Osteoblast (primary cell): ENCODE data around the gene UPB1. TPM values are rescaled to one million over a fixed set of nuclear protein-coding genes. Genes with fewer than 3 reads are reported as not detected.

Source experiments
- DNase-seq: peaks from one replicate; pipeline ENCODE4 v3.0.0; 2011; ENCODE audit warnings: low spot score, mixed read lengths; ENCODE audit not compliant: insufficient read length; ENCODE audit errors: missing footprints
- H2AFZ ChIP-seq: 2 replicates; pipeline ENCODE4 v1.6.0; 2011; ENCODE audit warnings: mild to moderate bottlenecking, low read length
- H3K27ac ChIP-seq: 2 replicates; pipeline ENCODE4 v1.5.1; 2011; ENCODE audit warnings: mild to moderate bottlenecking, low read depth, low read length, moderate library complexity
- H3K27me3 ChIP-seq: 2 replicates; pipeline ENCODE4 v1.6.0; 2012; ENCODE audit warnings: mild to moderate bottlenecking, control low read depth, inconsistent platforms, low read length, moderate library complexity; ENCODE audit not compliant: insufficient read depth
- H3K36me3 ChIP-seq: 2 replicates; pipeline ENCODE4 v1.5.1; 2011; ENCODE audit warnings: mild to moderate bottlenecking, low read length, control low read depth, moderate library complexity; ENCODE audit not compliant: insufficient read depth
- H3K4me1 ChIP-seq: 2 replicates; pipeline ENCODE4 v1.5.1; 2011; ENCODE audit warnings: mild to moderate bottlenecking, low read length, control low read depth, moderate library complexity; ENCODE audit not compliant: insufficient read depth
- H3K4me2 ChIP-seq: 2 replicates; pipeline ENCODE4 v1.6.0; 2011; ENCODE audit warnings: mild to moderate bottlenecking, low read length; ENCODE audit not compliant: insufficient read depth
- H3K4me3 ChIP-seq: fragments of 200-600 bp; sonication (generic); 3 replicates; pipeline ENCODE4 v1.5.1; 2012; ENCODE audit warnings: mild to moderate bottlenecking, low read length, inconsistent platforms; ENCODE audit not compliant: insufficient read depth
- H3K79me2 ChIP-seq: 2 replicates; pipeline ENCODE4 v1.6.0; 2012; ENCODE audit warnings: mild to moderate bottlenecking, low read length, control low read depth, inconsistent platforms; ENCODE audit not compliant: insufficient read depth
- H3K9me3 ChIP-seq: 2 replicates; pipeline ENCODE4 v1.5.1; 2011; ENCODE audit warnings: low read depth, low read length, control low read depth
- H4K20me1 ChIP-seq: 2 replicates; pipeline ENCODE4 v1.6.0; 2012; ENCODE audit warnings: mild to moderate bottlenecking, low read length, control low read depth; ENCODE audit not compliant: insufficient read depth
- total RNA-seq: library from RNA; depleted of rRNA; stranded (reverse); fragments of >200 nt; gene quantifications from 2 replicates; pipeline ENCODE4 v1.2.3, GENCODE V29; 2012
- TF ChIP-seq, protein P1 (sequence below): IDR thresholded peaks from 2 replicates; pipeline ENCODE4 v1.5.1; 2011; ENCODE audit warnings: mild to moderate bottlenecking, low read depth, low read length, moderate library complexity; ENCODE audit errors: extremely low read depth

Gene UPB1
- total RNA-seq, 1 donor, result under 0.01 TPM

DNA sequence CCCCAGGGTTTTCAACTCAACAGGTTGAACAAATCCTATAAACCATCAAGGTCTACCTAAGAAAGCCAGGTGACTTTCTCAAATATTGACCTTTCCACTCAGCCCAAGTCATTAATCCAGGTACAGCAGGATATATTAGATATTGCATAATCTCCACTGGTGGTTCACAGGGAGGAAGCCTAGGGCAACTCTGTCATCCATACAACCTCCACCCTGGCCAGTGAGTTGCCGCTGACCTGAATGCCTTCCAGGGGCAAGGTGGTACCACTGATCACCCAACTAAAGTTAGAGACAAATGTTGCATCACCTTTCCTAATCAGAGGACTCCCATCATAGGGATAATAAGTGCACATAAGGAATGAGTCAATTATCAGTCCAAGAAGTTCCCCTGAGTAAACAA is 36.9 kb downstream of the UPB1 start:
- Histone ChIP-seq H3K9me3 (no peaks in the 10 kb centered on the region), H3K4me3 (no peak overlapping the region), H3K79me2 (no peaks in the 10 kb centered on the region), H3K36me3 (no peaks in the 10 kb centered on the region), H3K4me2 (no peak overlapping the region), H2AFZ (no peak overlapping the region), H3K27me3 (no peaks in the 10 kb centered on the region), H3K4me1 (no peaks in the 10 kb centered on the region), H4K20me1 (no peaks in the 10 kb centered on the region), H3K27ac (no peak overlapping the region)
- peak; percentile 18 for DNase-seq
- TF ChIP-seq, protein P1, sequence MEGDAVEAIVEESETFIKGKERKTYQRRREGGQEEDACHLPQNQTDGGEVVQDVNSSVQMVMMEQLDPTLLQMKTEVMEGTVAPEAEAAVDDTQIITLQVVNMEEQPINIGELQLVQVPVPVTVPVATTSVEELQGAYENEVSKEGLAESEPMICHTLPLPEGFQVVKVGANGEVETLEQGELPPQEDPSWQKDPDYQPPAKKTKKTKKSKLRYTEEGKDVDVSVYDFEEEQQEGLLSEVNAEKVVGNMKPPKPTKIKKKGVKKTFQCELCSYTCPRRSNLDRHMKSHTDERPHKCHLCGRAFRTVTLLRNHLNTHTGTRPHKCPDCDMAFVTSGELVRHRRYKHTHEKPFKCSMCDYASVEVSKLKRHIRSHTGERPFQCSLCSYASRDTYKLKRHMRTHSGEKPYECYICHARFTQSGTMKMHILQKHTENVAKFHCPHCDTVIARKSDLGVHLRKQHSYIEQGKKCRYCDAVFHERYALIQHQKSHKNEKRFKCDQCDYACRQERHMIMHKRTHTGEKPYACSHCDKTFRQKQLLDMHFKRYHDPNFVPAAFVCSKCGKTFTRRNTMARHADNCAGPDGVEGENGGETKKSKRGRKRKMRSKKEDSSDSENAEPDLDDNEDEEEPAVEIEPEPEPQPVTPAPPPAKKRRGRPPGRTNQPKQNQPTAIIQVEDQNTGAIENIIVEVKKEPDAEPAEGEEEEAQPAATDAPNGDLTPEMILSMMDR, result no peak

DNA sequence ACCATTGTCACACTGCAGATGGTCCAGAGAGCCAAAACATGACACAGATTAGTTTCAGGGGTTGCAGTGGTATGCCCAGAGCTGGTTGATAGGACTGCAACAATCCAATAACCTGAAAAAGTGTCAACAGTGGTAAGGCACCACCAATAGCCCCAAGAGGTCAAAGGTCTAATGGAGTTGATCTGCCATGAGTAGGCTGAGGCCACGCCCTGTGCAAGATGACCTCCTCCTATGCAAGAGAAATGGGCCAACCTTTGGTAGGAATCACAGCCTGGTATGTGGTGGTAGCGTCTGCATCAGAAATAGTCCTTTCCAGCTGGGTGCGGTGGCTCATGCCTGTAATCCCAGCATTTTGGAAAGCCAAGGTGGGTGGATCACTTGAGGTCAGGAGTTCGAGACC is 40.2 kb downstream of the UPB1 start:
- H3K4me1 ChIP-seq, result no peaks in the 10 kb centered on the region
- H3K27ac ChIP-seq, result no peak overlapping the region
- peak; percentile 27 for DNase-seq
- no peaks in the 10 kb centered on the region for H3K27me3 ChIP-seq
- H3K36me3 ChIP-seq, result no peaks in the 10 kb centered on the region
- no peaks in the 10 kb centered on the region for H4K20me1 ChIP-seq
- TF ChIP-seq, protein P1, result no peak
- no peak overlapping the region for H3K4me3 ChIP-seq
- no peak overlapping the region for H2AFZ ChIP-seq
- no peaks in the 10 kb centered on the region for H3K79me2 ChIP-seq
- no peaks in the 10 kb centered on the region for H3K9me3 ChIP-seq
- H3K4me2 ChIP-seq, result no peak overlapping the region

DNA sequence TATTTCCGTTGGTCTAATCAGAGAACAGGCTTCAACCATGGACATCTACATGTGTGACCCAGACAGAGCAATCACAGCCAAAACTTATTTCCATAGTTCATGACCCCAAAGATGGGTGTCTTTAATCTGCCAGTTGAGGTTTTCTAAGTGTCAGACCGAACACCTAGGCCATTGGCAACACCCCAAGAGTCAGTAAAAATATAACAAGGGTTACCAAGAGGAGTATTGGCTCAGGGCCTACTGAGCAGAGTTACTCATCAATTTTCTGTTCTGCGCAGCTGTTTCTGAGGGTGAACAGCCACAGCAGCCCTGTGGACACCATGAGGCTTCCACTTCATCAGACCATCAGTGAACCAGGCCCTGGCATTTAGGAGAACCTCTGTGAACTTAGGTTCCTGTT is 41.0 kb downstream of the UPB1 start:
- no peaks in the 10 kb centered on the region for H3K27me3 ChIP-seq
- H3K27ac ChIP-seq, result no peak overlapping the region
- no peaks in the 10 kb centered on the region for H3K9me3 ChIP-seq
- TF ChIP-seq, protein P1, result no peak
- no peaks in the 10 kb centered on the region for H3K4me1 ChIP-seq
- no peaks in the 10 kb centered on the region for H3K79me2 ChIP-seq
- no peak overlapping the region for H3K4me2 ChIP-seq
- H2AFZ ChIP-seq, result no peak overlapping the region
- no peak for DNase-seq
- H3K4me3 ChIP-seq, result no peak overlapping the region
- no peaks in the 10 kb centered on the region for H4K20me1 ChIP-seq
- peaks cover 4% of the 10 kb centered on the region for H3K36me3 ChIP-seq

DNA sequence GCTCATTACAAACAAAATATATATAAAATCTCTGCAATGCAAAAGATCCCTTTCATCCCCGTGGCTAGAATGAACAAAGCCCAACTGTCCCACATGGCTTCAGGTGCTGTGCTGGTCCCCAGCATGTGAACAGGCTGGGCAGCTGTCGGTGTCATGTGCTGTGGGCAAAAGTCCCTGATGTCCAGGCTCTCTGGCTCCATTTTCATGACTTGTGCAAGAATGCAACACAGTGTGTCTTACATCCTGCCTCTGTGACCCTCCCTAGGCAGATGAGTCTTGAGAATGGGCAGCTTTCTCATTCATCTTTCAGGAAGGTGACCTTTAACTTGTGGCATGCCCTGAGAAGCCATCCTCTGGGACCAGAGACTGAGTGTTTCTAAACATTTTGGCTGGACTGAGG is 45.3 kb downstream of the UPB1 start:
- DNase-seq, result peak; percentile 37
- Histone ChIP-seq H3K4me2 (no peak overlapping the region), H3K9me3 (no peaks in the 10 kb centered on the region), H4K20me1 (peaks cover 9% of the 10 kb centered on the region), H3K27me3 (no peaks in the 10 kb centered on the region), H3K4me3 (no peak overlapping the region), H2AFZ (no peak overlapping the region), H3K27ac (no peak overlapping the region), H3K36me3 (peaks cover 39% of the 10 kb centered on the region), H3K79me2 (peaks cover 2% of the 10 kb centered on the region), H3K4me1 (peaks cover 7% of the 10 kb centered on the region)
- TF ChIP-seq, protein P1, result no peak
